T follicular helper cell (primary cell): ENCODE results near the gene MACROH2A2.
"Not testable (repeated sequence)": the region's sequence is repeated elsewhere in the genome, so short reads cannot be mapped to it uniquely, and the experiment has no call there.

Source experiments
- DNase-seq: peaks from one replicate; pipeline ENCODE4 v3.0.0-alpha.2; 2020; ENCODE audit warnings: low read depth

The MACROH2A2 gene

GRCh38 chr10:70067586-70067985 is 14.9 kb downstream of the MACROH2A2 start:
- DNase-seq = no peak

DNA sequence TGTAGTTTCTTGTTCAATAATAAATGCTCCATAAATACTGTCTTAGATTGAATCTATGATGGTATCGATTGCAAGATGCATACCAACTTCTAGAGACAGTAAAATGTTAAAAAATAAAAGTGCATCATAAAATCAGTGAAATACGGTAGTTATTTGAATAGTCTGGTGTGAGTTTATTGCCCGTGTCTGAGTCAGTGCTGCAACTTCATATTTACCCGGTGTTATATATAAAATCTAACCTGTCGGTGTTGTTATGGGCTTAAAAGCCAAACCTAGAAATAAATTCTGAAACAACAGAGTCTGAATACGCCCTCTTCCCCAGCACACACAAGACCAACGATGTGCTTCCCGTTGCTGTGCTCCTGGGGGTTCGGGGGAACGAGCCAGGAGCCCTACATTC is 16.3 kb downstream of the MACROH2A2 start:
- DNase-seq = no peak

DNA sequence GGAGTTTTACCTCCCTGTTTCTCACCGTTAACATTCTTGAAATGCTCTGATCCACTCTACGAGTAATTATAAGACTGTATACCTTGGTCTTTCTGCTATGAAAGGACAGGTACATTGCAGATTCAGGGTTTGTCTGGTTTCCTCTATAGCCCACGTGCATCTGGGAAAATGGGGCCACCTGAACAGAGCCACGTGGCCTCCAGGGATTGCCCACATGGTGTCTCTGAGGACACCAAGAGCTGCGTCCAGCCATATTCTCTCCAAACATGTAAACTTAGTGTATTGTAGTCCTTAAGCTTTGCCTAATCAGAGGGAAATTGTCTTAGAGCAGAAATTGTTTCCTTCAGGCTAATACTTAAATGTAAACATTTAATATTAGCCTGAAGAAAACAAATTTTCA is 16.7 kb downstream of the MACROH2A2 start:
- DNase-seq = no peak

DNA sequence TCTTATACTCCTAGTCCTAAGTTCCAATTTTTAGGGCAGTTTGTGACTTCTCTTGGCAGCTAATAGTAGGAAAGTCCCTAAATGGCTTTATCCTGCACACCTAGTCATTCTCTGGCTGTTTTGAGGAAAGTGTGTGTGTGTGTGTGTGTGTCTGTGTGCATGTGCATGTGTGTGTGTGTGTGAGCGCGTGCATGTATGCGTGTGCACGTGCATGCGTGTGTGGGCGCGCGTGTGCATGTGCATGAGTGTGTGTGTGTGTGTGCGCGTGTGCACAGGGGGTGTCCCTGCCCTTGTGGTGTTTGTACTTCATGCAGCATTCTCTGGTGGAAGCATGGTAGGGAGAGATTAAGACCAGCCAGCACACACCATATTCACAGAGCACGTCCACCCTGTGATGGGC is 18.2 kb downstream of the MACROH2A2 start:
- no peak for DNase-seq

- no peak for DNase-seq
These were observed 21.5 kb downstream of the MACROH2A2 start for GRCh38 chr10:70074165-70074564.

- no peak for DNase-seq
These were observed 22.3 kb downstream of the MACROH2A2 start for GRCh38 chr10:70074971-70075370.

DNA sequence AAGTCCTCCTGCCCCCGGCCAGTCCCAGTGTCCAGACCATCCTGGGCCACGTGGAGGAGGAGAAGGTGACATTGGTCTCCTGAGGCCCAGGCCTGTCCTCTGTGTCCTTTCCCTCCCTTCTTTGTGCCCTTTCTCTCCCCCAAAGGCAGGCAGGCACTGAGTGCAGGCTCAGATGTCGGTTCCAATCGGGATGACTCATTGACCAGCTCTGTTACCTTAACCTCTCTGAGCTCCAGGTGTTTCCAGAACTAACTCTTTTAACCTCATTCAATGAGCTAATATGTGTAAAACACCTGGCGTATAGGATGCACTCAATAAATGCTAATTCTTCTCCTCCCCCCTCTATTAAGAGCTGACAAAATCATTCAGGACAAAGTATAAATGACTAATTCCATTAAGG is 25.7 kb downstream of the MACROH2A2 start:
- no peak for DNase-seq

GRCh38 chr10:70078937-70079336 is 26.3 kb downstream of the MACROH2A2 start:
- no peak for DNase-seq

GRCh38 chr10:70080789-70081188 is 28.1 kb downstream of the MACROH2A2 start:
- DNase-seq = not testable (repeated sequence)

DNA sequence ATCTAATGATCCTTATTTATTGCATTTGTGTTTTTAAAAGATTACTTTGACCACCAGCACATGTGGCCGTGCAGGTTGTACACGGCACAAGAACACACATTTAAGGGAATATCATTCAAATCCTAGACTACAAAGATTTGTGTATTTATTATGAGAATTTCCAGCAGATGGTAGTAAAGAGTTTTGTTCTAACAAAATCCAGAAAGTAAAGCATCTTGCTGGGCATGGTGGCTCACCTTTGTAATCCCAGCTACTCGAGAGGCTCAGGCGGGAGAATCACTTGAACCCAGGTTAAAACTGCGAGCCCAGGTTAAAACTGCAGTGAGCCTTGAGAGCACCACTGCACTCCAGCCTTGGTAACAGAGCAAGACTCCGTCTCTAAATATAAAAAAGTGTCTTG is 31.5 kb downstream of the MACROH2A2 start:
- no peak for DNase-seq

DNA sequence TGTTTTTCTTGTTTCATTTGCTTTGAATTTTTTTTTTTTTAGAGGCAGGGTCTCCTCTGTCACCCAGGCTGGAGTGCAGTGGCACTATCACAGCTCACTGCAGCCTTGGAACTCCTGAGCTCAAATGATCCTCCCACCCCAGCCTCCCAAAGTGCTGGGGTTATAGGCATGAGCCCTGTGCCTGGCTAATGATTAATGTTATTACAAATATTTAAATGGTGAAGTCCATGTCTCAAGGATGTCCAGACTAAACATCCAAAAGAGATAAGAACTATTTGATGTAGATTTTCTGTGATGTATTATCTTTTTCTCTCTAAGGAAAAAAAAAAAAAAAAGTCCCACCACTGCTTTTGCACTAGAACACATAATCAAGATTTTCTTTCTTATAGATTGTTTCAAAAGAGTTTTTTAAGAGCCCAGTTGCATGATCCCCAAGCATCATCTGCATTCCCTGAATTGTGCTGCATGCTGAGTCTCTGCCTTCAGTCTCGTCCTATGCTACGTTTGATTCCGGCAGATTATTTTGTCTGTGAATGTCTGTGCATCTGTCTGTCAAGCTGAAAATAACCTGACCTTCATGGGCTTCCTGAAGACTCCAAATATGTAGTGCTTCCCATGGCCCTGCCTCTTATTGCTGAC is 33.4 kb downstream of the MACROH2A2 start:
- no peak for DNase-seq

- DNase-seq = no peak
These were observed 35.1 kb downstream of the MACROH2A2 start for GRCh38 chr10:70087616-70088307.

GRCh38 chr10:70088308-70088698 is 35.7 kb downstream of the MACROH2A2 start:
- DNase-seq = no peak

- no peak for DNase-seq
These were observed 37.4 kb downstream of the MACROH2A2 start for GRCh38 chr10:70090013-70090412.

DNA sequence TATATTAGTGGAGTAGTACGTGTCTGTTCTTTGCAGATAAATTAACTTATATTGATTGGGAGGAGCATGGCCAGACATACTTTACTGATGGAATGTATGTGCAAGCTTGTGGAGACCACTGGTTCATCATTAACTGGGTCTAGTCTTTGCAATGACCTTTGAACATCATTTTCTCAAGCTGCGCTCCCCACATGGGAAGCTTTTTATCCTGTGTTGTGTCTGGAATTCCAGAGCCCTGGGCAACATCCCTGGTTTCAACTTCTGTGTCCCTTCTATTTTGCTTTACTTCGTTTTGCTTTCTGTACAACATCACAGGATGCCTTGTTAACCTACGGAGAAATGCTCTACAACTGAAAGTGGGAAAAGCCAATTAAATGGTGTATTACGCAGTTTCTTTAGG is 38.3 kb downstream of the MACROH2A2 start:
- no peak for DNase-seq

DNA sequence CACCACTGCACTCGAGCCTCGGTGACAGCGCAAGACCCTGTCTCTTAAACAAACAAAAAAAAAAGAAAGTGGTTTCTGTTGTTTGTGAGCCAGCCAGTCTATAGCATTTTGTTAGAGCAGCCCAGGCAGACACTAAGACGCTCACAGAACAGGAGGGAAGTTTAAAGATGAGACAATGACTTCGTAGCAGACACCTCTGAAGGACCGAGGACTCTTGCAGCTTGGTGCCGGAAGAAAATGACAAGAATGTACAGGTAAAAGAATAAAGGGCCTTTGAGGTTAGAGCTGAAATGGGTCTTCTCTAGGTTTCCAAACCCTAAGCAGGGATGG is 39.7 kb downstream of the MACROH2A2 start:
- DNase-seq = no peak

- no peak for DNase-seq
These were observed 40.8 kb downstream of the MACROH2A2 start for GRCh38 chr10:70093335-70093944.

- DNase-seq = no peak
These were observed 41.6 kb downstream of the MACROH2A2 start for GRCh38 chr10:70094250-70094649.

DNA sequence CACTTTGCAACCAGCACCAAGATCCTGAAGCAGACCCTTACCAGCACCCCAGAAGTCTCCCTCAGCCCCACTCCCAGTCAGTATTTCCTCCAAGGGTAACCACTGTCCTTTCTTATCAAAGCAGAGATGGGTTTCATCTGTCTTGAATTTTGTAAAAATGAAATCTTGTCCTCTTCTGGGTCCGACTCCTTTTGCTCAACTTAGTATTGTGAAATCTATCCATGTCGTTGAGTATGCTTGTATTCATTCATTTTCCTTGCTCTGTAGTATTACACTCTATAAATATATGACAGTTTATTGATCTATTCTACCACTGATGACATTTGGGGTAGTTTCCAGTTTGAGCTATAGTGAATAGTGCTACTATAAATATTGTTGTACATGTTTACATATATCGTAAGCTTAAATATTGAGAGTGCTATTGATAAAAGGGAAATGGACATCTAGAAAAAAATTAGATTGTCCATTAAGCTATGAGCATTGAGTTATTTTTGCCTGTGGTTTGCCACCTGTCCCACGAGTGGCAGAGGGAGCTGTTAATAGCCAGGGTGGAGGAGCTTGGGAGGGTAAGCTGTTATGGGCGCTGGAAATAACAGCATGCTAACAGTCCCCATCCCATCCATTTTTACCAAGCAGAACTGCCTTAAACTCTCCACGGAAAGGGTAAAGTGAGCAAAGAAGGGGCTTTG is 43.5 kb downstream of the MACROH2A2 start:
- DNase-seq = no peak

DNA sequence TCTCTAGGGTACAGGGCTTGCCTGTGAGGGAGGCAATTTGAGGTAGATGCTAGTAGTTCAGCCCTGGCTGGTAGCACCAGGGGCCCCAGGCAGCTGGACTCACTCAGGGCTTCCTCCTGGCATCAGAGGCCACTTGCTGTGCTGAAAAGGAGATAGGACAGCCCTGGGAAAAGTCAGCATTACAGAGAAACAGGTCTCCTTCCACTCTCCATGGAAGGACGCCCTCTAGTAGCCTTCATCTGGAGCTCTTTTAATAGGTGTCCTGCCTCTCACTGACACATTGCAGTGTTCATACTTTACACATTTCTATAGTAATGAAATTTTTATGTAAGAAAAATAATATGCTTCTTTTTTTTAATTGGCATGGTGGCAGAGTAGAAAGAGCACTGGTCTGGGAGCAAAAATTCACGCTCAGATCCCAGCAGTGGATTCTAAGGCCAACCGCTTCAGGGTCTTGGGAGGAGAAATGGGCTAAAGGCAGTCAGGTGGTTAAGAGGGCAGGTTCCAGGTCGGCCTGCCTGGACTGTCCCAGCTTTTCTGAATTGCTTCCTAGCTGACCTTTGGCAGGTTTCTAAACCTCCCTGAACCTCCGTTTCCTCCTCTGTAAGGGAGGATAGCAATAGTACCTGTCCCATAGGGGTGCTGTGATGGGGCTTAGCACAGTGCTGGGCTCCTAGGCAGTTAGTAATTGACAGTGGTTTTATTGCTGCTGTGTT is 44.2 kb downstream of the MACROH2A2 start:
- DNase-seq = no peak

DNA sequence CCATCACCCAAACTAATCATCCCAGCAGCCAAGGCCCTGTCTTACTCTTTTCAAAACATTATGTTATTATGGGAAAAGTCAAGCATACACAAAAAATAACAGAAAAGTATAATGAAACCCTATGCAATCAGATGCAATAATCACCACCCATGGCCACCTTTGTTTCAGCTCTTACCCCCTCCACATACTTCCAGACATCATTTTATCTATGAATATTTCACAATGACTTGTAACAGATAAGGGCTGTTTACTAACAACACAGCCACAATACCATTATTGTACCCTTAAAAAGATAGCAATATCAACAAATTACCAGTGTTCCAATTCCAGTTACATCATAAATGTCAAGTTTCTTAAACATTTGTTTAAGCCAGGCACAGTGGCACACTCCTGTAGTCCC is 44.8 kb downstream of the MACROH2A2 start:
- no peak for DNase-seq

DNA sequence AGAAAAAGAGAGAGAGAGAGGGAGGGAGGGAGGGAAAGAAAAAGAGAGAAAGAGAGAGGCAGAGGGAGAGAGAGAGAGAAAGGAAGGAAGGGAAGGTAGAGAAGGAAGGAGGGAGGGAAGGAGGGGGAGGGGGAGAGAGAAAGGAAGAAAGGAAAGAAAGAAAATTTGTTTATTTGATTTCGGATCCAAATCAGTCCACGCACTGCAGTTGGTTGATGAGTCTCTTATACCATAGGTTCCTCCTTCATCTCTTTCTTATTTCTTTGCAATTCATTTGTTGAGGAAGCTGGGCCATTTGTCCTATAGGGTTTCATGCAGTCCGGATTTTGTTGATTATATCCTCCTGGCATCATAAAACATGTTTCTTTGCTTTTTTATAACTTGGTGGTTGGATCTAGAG is 45.6 kb downstream of the MACROH2A2 start:
- no peak for DNase-seq
